Loucy (cell line): ENCODE data around the gene TMBIM6.
"Not testable (repeated sequence)": the region's sequence is repeated elsewhere in the genome, so short reads cannot be mapped to it uniquely, and the experiment has no call there.

Experiments
- H2AFZ ChIP-seq: fragments of 200-600 bp; sonication (generic); 2 replicates; pipeline ENCODE4 v1.6.0; 2016; ENCODE audit warnings: antibody characterized with exemption, mild to moderate bottlenecking, low read length, moderate library complexity
- H3F3A ChIP-seq: fragments of 200-600 bp; 2 replicates; pipeline ENCODE4 v1.6.0; 2016; ENCODE audit warnings: antibody characterized with exemption, low read depth, mild to moderate bottlenecking
- H3K27me3 ChIP-seq: fragments of 200-600 bp; sonication (generic); 2 replicates; pipeline ENCODE4 v1.6.1; 2014; ENCODE audit warnings: low read length, mild to moderate bottlenecking; ENCODE audit not compliant: insufficient read depth, poor library complexity, severe bottlenecking
- H3K36me3 ChIP-seq: fragments of 200-600 bp; sonication (generic); 2 replicates; pipeline ENCODE4 v1.6.1; 2016; ENCODE audit warnings: low read length; ENCODE audit not compliant: insufficient read depth
- H3K4me1 ChIP-seq: fragments of 200-600 bp; sonication (generic); 2 replicates; pipeline ENCODE4 v1.5.1; 2014; ENCODE audit warnings: low read length, mild to moderate bottlenecking; ENCODE audit not compliant: insufficient read depth, poor library complexity, severe bottlenecking
- H3K4me2 ChIP-seq: fragments of 200-600 bp; sonication (generic); 2 replicates; pipeline ENCODE4 v1.6.0; 2014; ENCODE audit warnings: antibody characterized with exemption, low read length, low read depth, mild to moderate bottlenecking; ENCODE audit not compliant: poor library complexity, severe bottlenecking
- H3K4me3 ChIP-seq: fragments of 200-600 bp; sonication (generic); 2 replicates; pipeline ENCODE4 v1.5.1; 2014; ENCODE audit warnings: low read length, mild to moderate bottlenecking, mixed read lengths; ENCODE audit not compliant: poor library complexity, severe bottlenecking
- H3K79me2 ChIP-seq: fragments of 200-600 bp; sonication (generic); 2 replicates; pipeline ENCODE4 v1.6.1; 2014; ENCODE audit warnings: low read length; ENCODE audit not compliant: insufficient read depth
- H3K9ac ChIP-seq: fragments of 200-600 bp; sonication (generic); 2 replicates; pipeline ENCODE4 v1.6.0; 2014; ENCODE audit warnings: mild to moderate bottlenecking, low read depth, low read length, moderate library complexity; ENCODE audit not compliant: poor library complexity, severe bottlenecking
- H3K9me2 ChIP-seq: fragments of 200-600 bp; sonication (generic); replicated peaks from 2 replicates; pipeline ENCODE4 v1.6.1; 2016; ENCODE audit warnings: low read depth, low read length, mixed read lengths
- H3K9me3 ChIP-seq: fragments of 200-600 bp; sonication (generic); 2 replicates; pipeline ENCODE4 v1.6.1; 2014; ENCODE audit warnings: mild to moderate bottlenecking, antibody characterized with exemption, low read length, low read depth; ENCODE audit not compliant: insufficient read depth
- H4K20me1 ChIP-seq: fragments of 200-600 bp; sonication (generic); 2 replicates; pipeline ENCODE4 v1.6.0; 2014; ENCODE audit warnings: antibody characterized with exemption, low read length, mild to moderate bottlenecking; ENCODE audit not compliant: insufficient read depth, poor library complexity, severe bottlenecking
- CTCF ChIP-seq: fragments of 200-600 bp; sonication (generic); conservative IDR thresholded peaks from 2 replicates; pipeline ENCODE4 v1.5.1; 2014; ENCODE audit warnings: mild to moderate bottlenecking, antibody characterized with exemption, low read length
- EZH2phosphoT487 ChIP-seq: fragments of 200-600 bp; IDR thresholded peaks from 2 replicates; pipeline ENCODE4 v1.6.1; 2018; ENCODE audit warnings: antibody characterized with exemption, mild to moderate bottlenecking, moderate library complexity, borderline replicate concordance

Gene TMBIM6

GRCh38 chr12:49720214-49720613 is 21.1 kb upstream of the TMBIM6 start:
- Histone ChIP-seq H2AFZ (peak overlapping the region; percentile 40), H3K9ac (no peak overlapping the region), H4K20me1 (no peaks in the 10 kb centered on the region)

DNA sequence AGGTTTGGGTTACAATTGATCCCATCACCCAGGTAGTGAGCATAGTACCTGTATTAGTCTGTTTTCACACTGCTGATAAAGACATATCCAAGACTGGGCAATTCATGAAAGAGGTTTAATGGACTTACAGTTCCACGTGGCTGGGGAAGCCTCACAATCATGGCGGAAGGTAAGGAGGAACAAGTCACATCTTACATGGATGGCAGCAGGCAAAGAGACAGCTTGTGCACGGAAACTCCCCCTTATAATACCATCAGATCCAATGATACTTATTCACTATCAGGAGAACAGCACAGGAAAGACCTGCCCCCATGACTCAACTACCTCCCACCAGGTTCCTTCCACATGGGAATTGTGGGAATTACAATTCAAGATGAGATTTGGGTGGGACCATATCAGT is 20.0 kb upstream of the TMBIM6 start:
- H3K4me2 ChIP-seq, H3F3A ChIP-seq, H3K9me2 ChIP-seq, H4K20me1 ChIP-seq, H3K36me3 ChIP-seq, H3K9ac ChIP-seq, H3K4me1 ChIP-seq, H3K79me2 ChIP-seq, H3K4me3 ChIP-seq, H2AFZ ChIP-seq, H3K27me3 ChIP-seq, H3K9me3 ChIP-seq: not testable (repeated sequence)

More at GRCh38 chr12:49720214-49720613, 21.1 kb upstream of the TMBIM6 start:
- H3K36me3 ChIP-seq = no peaks in the 10 kb centered on the region
- H3K4me3 ChIP-seq = no peak overlapping the region
- H3K4me2 ChIP-seq = no peak overlapping the region
- H3K79me2 ChIP-seq = no peaks in the 10 kb centered on the region
- no peaks in the 10 kb centered on the region for H3K9me2 ChIP-seq
- TF ChIP-seq CTCF = peak; percentile 60
- TF ChIP-seq EZH2phosphoT487 = no peak
- no peaks in the 10 kb centered on the region for H3K9me3 ChIP-seq
- H3K27me3 ChIP-seq = no peaks in the 10 kb centered on the region
- H3F3A ChIP-seq = no peaks in the 10 kb centered on the region
- H3K4me1 ChIP-seq = no peaks in the 10 kb centered on the region

DNA sequence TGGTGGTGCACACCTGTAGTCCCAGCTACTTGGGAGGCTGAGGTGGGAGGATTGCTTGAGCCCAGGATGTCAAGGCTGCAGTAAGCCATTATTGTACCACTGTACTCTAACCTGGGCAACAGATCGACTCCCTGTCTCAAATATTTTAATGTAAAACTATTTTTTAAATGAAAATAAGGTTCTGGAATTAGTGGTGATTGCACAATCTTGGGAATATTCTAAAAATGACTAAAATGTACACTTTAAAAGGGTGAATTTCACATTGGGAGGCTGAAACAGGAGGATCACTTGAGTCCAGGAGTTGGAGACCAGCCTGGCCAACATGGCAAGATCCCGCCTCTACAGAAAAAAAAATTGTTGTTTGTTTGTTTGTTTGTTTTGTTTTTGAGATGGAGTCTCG is 12.9 kb upstream of the TMBIM6 start:
- H3K27me3 ChIP-seq = no peaks in the 10 kb centered on the region
- no peaks in the 10 kb centered on the region for H3K9me2 ChIP-seq
- H3F3A ChIP-seq = no peaks in the 10 kb centered on the region
- H3K79me2 ChIP-seq = no peaks in the 10 kb centered on the region
- no peak overlapping the region for H3K9ac ChIP-seq
- no peaks in the 10 kb centered on the region for H3K4me1 ChIP-seq
- H3K4me2 ChIP-seq = no peak overlapping the region
- no peaks in the 10 kb centered on the region for H3K9me3 ChIP-seq
- H3K4me3 ChIP-seq = no peak overlapping the region
- no peaks in the 10 kb centered on the region for H4K20me1 ChIP-seq
- TF ChIP-seq CTCF = no peak
- TF ChIP-seq EZH2phosphoT487 = no peak
- H2AFZ ChIP-seq = no peak overlapping the region
- no peaks in the 10 kb centered on the region for H3K36me3 ChIP-seq

- H3K9me3 ChIP-seq = no peaks in the 10 kb centered on the region
- no peak overlapping the region for H3K9ac ChIP-seq
- TF ChIP-seq CTCF (no peak), EZH2phosphoT487 (no peak)
- H3K4me2 ChIP-seq = no peak overlapping the region
- H3K4me3 ChIP-seq = no peak overlapping the region
- H3K36me3 ChIP-seq = no peaks in the 10 kb centered on the region
- H3K79me2 ChIP-seq = no peaks in the 10 kb centered on the region
- no peaks in the 10 kb centered on the region for H3K9me2 ChIP-seq
- no peaks in the 10 kb centered on the region for H3K27me3 ChIP-seq
- H2AFZ ChIP-seq = no peak overlapping the region
- no peaks in the 10 kb centered on the region for H3K4me1 ChIP-seq
- no peaks in the 10 kb centered on the region for H4K20me1 ChIP-seq
- H3F3A ChIP-seq = no peaks in the 10 kb centered on the region
These were observed 11.3 kb upstream of the TMBIM6 start for GRCh38 chr12:49730050-49730449.
